ENCODE measurements around the gene NEBL. TPM values are rescaled to one million over a fixed set of nuclear protein-coding genes. Genes with fewer than 3 reads are reported as not detected.

Gene NEBL
- total RNA-seq, 1 donor from 2014 or later, result 0.43 TPM

- H3K27ac Mint-ChIP-seq, result no peak overlapping the region
- intact Hi-C loops (cut with micrococcal nuclease), result no loop called here
- H3K4me1 Mint-ChIP-seq (ENCODE audit: low read depth), result no peaks in the 10 kb centered on the region
- no peak for DNase-seq (ENCODE audit: low spot score)
- no peaks in the 10 kb centered on the region for H3K27me3 Mint-ChIP-seq (ENCODE audit: low read depth)
- no peak overlapping the region for H3K4me3 Mint-ChIP-seq (ENCODE audit: low read depth)
- no peaks in the 10 kb centered on the region for H3K36me3 Mint-ChIP-seq (ENCODE audit: low read depth)
- H3K9me3 Mint-ChIP-seq, result no peaks in the 10 kb centered on the region
These were observed 22.9 kb downstream of the NEBL start for GRCh38 chr10:20874261-20874660.

GRCh38 chr10:20871970-20872369 is 25.1 kb downstream of the NEBL start:
- Mint-ChIP-seq H3K27ac (no peak overlapping the region), H3K4me3 (ENCODE audit: low read depth) (no peak overlapping the region)

GRCh38 chr10:20870834-20871233 is 26.3 kb downstream of the NEBL start:
- Mint-ChIP-seq H3K9me3 (no peaks in the 10 kb centered on the region), H3K27ac (no peak overlapping the region), H3K36me3 (ENCODE audit: low read depth) (no peaks in the 10 kb centered on the region), H3K27me3 (ENCODE audit: low read depth) (no peaks in the 10 kb centered on the region), H3K4me3 (ENCODE audit: low read depth) (no peak overlapping the region), H3K4me1 (ENCODE audit: low read depth) (no peaks in the 10 kb centered on the region)
- DNase-seq (ENCODE audit: low spot score), result no peak
- intact Hi-C loops (cut with micrococcal nuclease), result no loop called here

More at GRCh38 chr10:20871970-20872369, 25.1 kb downstream of the NEBL start:
- no peaks in the 10 kb centered on the region for H3K4me1 Mint-ChIP-seq (ENCODE audit: low read depth)
- no peaks in the 10 kb centered on the region for H3K9me3 Mint-ChIP-seq
- intact Hi-C loops (cut with micrococcal nuclease), result no loop called here
- no peaks in the 10 kb centered on the region for H3K27me3 Mint-ChIP-seq (ENCODE audit: low read depth)
- DNase-seq (ENCODE audit: low spot score), result no peak
- H3K36me3 Mint-ChIP-seq (ENCODE audit: low read depth), result no peaks in the 10 kb centered on the region

GRCh38 chr10:20863008-20863407 is 34.1 kb downstream of the NEBL start:
- Mint-ChIP-seq H3K36me3 (ENCODE audit: low read depth) (no peaks in the 10 kb centered on the region), H3K9me3 (no peaks in the 10 kb centered on the region), H3K27me3 (ENCODE audit: low read depth) (no peaks in the 10 kb centered on the region), H3K4me3 (ENCODE audit: low read depth) (no peak overlapping the region), H3K27ac (no peak overlapping the region), H3K4me1 (ENCODE audit: low read depth) (no peaks in the 10 kb centered on the region)
- DNase-seq (ENCODE audit: low spot score), result no peak
- intact Hi-C loops (cut with micrococcal nuclease), result no loop called here

GRCh38 chr10:20858292-20859124 is 38.6 kb downstream of the NEBL start:
- Mint-ChIP-seq H3K4me1 (ENCODE audit: low read depth) (no peaks in the 10 kb centered on the region), H3K9me3 (no peaks in the 10 kb centered on the region), H3K27ac (no peak overlapping the region), H3K27me3 (ENCODE audit: low read depth) (no peaks in the 10 kb centered on the region), H3K36me3 (ENCODE audit: low read depth) (no peaks in the 10 kb centered on the region), H3K4me3 (ENCODE audit: low read depth) (no peak overlapping the region)
- intact Hi-C loops (cut with micrococcal nuclease), result no loop called here
- DNase-seq (ENCODE audit: low spot score), result no peak

- no peak overlapping the region for H3K27ac Mint-ChIP-seq
- no peaks in the 10 kb centered on the region for H3K36me3 Mint-ChIP-seq (ENCODE audit: low read depth)
- H3K4me1 Mint-ChIP-seq (ENCODE audit: low read depth), result no peaks in the 10 kb centered on the region
- no peaks in the 10 kb centered on the region for H3K9me3 Mint-ChIP-seq
- intact Hi-C loops (cut with micrococcal nuclease), result no loop called here
- no peak overlapping the region for H3K4me3 Mint-ChIP-seq (ENCODE audit: low read depth)
- DNase-seq (ENCODE audit: low spot score), result no peak
- no peaks in the 10 kb centered on the region for H3K27me3 Mint-ChIP-seq (ENCODE audit: low read depth)
These were observed 40.6 kb downstream of the NEBL start for GRCh38 chr10:20856484-20856883.

- DNase-seq (ENCODE audit: low spot score), result no peak
- Mint-ChIP-seq H3K4me3 (ENCODE audit: low read depth) (no peak overlapping the region), H3K27me3 (ENCODE audit: low read depth) (no peaks in the 10 kb centered on the region), H3K36me3 (ENCODE audit: low read depth) (no peaks in the 10 kb centered on the region), H3K4me1 (ENCODE audit: low read depth) (no peaks in the 10 kb centered on the region), H3K9me3 (no peaks in the 10 kb centered on the region), H3K27ac (no peak overlapping the region)
- intact Hi-C loops (cut with micrococcal nuclease), result no loop called here
These were observed 41.6 kb downstream of the NEBL start for GRCh38 chr10:20855398-20856038.

GRCh38 chr10:20853276-20853675 is 43.8 kb downstream of the NEBL start:
- intact Hi-C loops (cut with micrococcal nuclease), result no loop called here
- Mint-ChIP-seq H3K4me1 (ENCODE audit: low read depth) (no peaks in the 10 kb centered on the region), H3K27ac (no peak overlapping the region), H3K4me3 (ENCODE audit: low read depth) (no peak overlapping the region), H3K27me3 (ENCODE audit: low read depth) (no peaks in the 10 kb centered on the region), H3K9me3 (no peaks in the 10 kb centered on the region), H3K36me3 (ENCODE audit: low read depth) (no peaks in the 10 kb centered on the region)
- no peak for DNase-seq (ENCODE audit: low spot score)

- no peaks in the 10 kb centered on the region for H3K36me3 Mint-ChIP-seq (ENCODE audit: low read depth)
- no peaks in the 10 kb centered on the region for H3K27me3 Mint-ChIP-seq (ENCODE audit: low read depth)
- no peak overlapping the region for H3K4me3 Mint-ChIP-seq (ENCODE audit: low read depth)
- H3K4me1 Mint-ChIP-seq (ENCODE audit: low read depth), result no peaks in the 10 kb centered on the region
- no peak for DNase-seq (ENCODE audit: low spot score)
- no peaks in the 10 kb centered on the region for H3K9me3 Mint-ChIP-seq
- intact Hi-C loops (cut with micrococcal nuclease), result no loop called here
- no peak overlapping the region for H3K27ac Mint-ChIP-seq
These were observed 44.8 kb downstream of the NEBL start for GRCh38 chr10:20852303-20852702.

GRCh38 chr10:20847512-20847911 is 49.6 kb downstream of the NEBL start:
- H3K27ac Mint-ChIP-seq, result no peak overlapping the region
- H3K4me1 Mint-ChIP-seq (ENCODE audit: low read depth), result no peaks in the 10 kb centered on the region
- no peaks in the 10 kb centered on the region for H3K9me3 Mint-ChIP-seq
- H3K36me3 Mint-ChIP-seq (ENCODE audit: low read depth), result no peaks in the 10 kb centered on the region
- intact Hi-C loops (cut with micrococcal nuclease), result no loop called here
- DNase-seq (ENCODE audit: low spot score), result no peak
- no peaks in the 10 kb centered on the region for H3K27me3 Mint-ChIP-seq (ENCODE audit: low read depth)
- H3K4me3 Mint-ChIP-seq (ENCODE audit: low read depth), result no peak overlapping the region

- intact Hi-C loops (cut with micrococcal nuclease), result no loop called here
- Mint-ChIP-seq H3K27ac (no peak overlapping the region), H3K4me3 (ENCODE audit: low read depth) (no peak overlapping the region), H3K9me3 (no peaks in the 10 kb centered on the region), H3K27me3 (ENCODE audit: low read depth) (no peaks in the 10 kb centered on the region), H3K4me1 (ENCODE audit: low read depth) (no peaks in the 10 kb centered on the region), H3K36me3 (ENCODE audit: low read depth) (no peaks in the 10 kb centered on the region)
- DNase-seq (ENCODE audit: low spot score), result no peak
These were observed 50.8 kb downstream of the NEBL start for GRCh38 chr10:20846263-20846662.

- H3K36me3 Mint-ChIP-seq (ENCODE audit: low read depth), result no peaks in the 10 kb centered on the region
These were observed 55.7 kb downstream of the NEBL start for GRCh38 chr10:20841419-20841818.

GRCh38 chr10:20839910-20840309 is 57.2 kb downstream of the NEBL start:
- no peak for DNase-seq (ENCODE audit: low spot score)
- no peaks in the 10 kb centered on the region for H3K4me1 Mint-ChIP-seq (ENCODE audit: low read depth)
- no peak overlapping the region for H3K4me3 Mint-ChIP-seq (ENCODE audit: low read depth)
- H3K27ac Mint-ChIP-seq, result no peak overlapping the region
- H3K27me3 Mint-ChIP-seq (ENCODE audit: low read depth), result no peaks in the 10 kb centered on the region
- intact Hi-C loops (cut with micrococcal nuclease), result no loop called here
- no peaks in the 10 kb centered on the region for H3K9me3 Mint-ChIP-seq
- H3K36me3 Mint-ChIP-seq (ENCODE audit: low read depth), result no peaks in the 10 kb centered on the region

More at GRCh38 chr10:20841419-20841818, 55.7 kb downstream of the NEBL start:
- intact Hi-C loops (cut with micrococcal nuclease), result no loop called here
- Mint-ChIP-seq H3K27ac (no peak overlapping the region), H3K4me1 (ENCODE audit: low read depth) (no peaks in the 10 kb centered on the region), H3K9me3 (no peaks in the 10 kb centered on the region), H3K27me3 (ENCODE audit: low read depth) (no peaks in the 10 kb centered on the region), H3K4me3 (ENCODE audit: low read depth) (no peak overlapping the region)
- no peak for DNase-seq (ENCODE audit: low spot score)

Data from activated T-helper 2 cell treated with anti-CD3 and anti-CD28 coated beads, Interferon-gamma antibody, Interleukin-2, Interleukin-4, amounts not matched to agents 10 μg/mL and 5 μg/mL and 100 μg/mL, durations not matched to agents 14 hours and 24 hours and 36 hours (primary cell).